PC-9 (cell line): Measurements from ENCODE around the gene TCEANC2.

ENCODE experiments used
- EZH2 ChIP-seq: fragments of 200-600 bp; sonication (generic); IDR thresholded peaks from 2 replicates; pipeline ENCODE4 v1.8.0; 2017; ENCODE audit warnings: antibody characterized with exemption, low read depth
- TF ChIP-seq, protein P1 (sequence below): fragments of 200-600 bp; sonication (generic); conservative IDR thresholded peaks from 2 replicates; pipeline ENCODE4 v1.6.1; 2017; ENCODE audit warnings: mixed run types, antibody characterized with exemption, mild to moderate bottlenecking, moderate library complexity

GRCh38 chr1:54142146-54142900 is 88.9 kb downstream of the TCEANC2 start:
- TF ChIP-seq, protein P1, sequence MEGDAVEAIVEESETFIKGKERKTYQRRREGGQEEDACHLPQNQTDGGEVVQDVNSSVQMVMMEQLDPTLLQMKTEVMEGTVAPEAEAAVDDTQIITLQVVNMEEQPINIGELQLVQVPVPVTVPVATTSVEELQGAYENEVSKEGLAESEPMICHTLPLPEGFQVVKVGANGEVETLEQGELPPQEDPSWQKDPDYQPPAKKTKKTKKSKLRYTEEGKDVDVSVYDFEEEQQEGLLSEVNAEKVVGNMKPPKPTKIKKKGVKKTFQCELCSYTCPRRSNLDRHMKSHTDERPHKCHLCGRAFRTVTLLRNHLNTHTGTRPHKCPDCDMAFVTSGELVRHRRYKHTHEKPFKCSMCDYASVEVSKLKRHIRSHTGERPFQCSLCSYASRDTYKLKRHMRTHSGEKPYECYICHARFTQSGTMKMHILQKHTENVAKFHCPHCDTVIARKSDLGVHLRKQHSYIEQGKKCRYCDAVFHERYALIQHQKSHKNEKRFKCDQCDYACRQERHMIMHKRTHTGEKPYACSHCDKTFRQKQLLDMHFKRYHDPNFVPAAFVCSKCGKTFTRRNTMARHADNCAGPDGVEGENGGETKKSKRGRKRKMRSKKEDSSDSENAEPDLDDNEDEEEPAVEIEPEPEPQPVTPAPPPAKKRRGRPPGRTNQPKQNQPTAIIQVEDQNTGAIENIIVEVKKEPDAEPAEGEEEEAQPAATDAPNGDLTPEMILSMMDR = no peak
- TF ChIP-seq EZH2 = no peak
